Hepatocyte (in vitro differentiated cells): ENCODE results near the gene ADAM15. TPM values are rescaled to one million over a fixed set of nuclear protein-coding genes. Genes with fewer than 3 reads are reported as not detected.

Experiments
- DNase-seq: peaks from one replicate; pipeline ENCODE4 v3.0.0-alpha.2; 2016; ENCODE audit warnings: low spot score
- H2AFZ ChIP-seq: fragments of 200-600 bp; sonication (generic); 2 replicates; pipeline ENCODE4 v1.6.0; 2016; ENCODE audit warnings: antibody characterized with exemption, mild to moderate bottlenecking
- H3K27ac ChIP-seq: fragments of 200-600 bp; sonication (generic); 2 replicates; pipeline ENCODE4 v1.5.1; 2016; ENCODE audit warnings: mild to moderate bottlenecking
- H3K27me3 ChIP-seq: fragments of 200-600 bp; sonication (generic); 2 replicates; pipeline ENCODE4 v1.6.1; 2016
- H3K36me3 ChIP-seq: fragments of 200-600 bp; sonication (generic); replicated peaks from 2 replicates; pipeline ENCODE4 v1.5.1; 2016; ENCODE audit warnings: low read depth; ENCODE audit not compliant: insufficient read depth
- H3K4me1 ChIP-seq: fragments of 200-600 bp; sonication (generic); 2 replicates; pipeline ENCODE4 v1.5.1; 2016; ENCODE audit warnings: mild to moderate bottlenecking, moderate library complexity; ENCODE audit not compliant: insufficient read depth
- H3K4me2 ChIP-seq: fragments of 200-600 bp; sonication (generic); 2 replicates; pipeline ENCODE4 v1.6.0; 2016
- H3K4me3 ChIP-seq: fragments of 200-600 bp; sonication (generic); 2 replicates; pipeline ENCODE4 v1.5.1; 2016; ENCODE audit warnings: mild to moderate bottlenecking
- H3K79me2 ChIP-seq: fragments of 200-600 bp; sonication (generic); 2 replicates; pipeline ENCODE4 v1.6.0; 2017; ENCODE audit warnings: mild to moderate bottlenecking
- H3K9me2 ChIP-seq: fragments of 200-600 bp; sonication (generic); replicated peaks from 2 replicates; pipeline ENCODE4 v1.6.0; 2017; ENCODE audit warnings: mild to moderate bottlenecking; ENCODE audit not compliant: insufficient read depth
- H3K9me3 ChIP-seq: fragments of 200-600 bp; sonication (generic); 2 replicates; pipeline ENCODE4 v1.5.1; 2016; ENCODE audit warnings: low read depth, mild to moderate bottlenecking
- H4K20me1 ChIP-seq: fragments of 200-600 bp; sonication (generic); 2 replicates; pipeline ENCODE4 v1.6.0; 2016; ENCODE audit warnings: mild to moderate bottlenecking; ENCODE audit not compliant: insufficient read depth, poor library complexity, severe bottlenecking
- EZH2 ChIP-seq: fragments of 200-600 bp; sonication (generic); IDR thresholded peaks from 2 replicates; pipeline ENCODE4 v1.6.1; 2016; ENCODE audit warnings: antibody characterized with exemption, mild to moderate bottlenecking, borderline replicate concordance
- EZH2phosphoT487 ChIP-seq: fragments of 200-600 bp; sonication (generic); IDR thresholded peaks from one replicate; pipeline ENCODE4 v1.6.1; 2018; ENCODE audit warnings: antibody characterized with exemption, mild to moderate bottlenecking, low read depth, moderate library complexity; ENCODE audit not compliant: unreplicated experiment, severe bottlenecking
- WGBS: methylation state at CpG from one replicate; pipeline ENCODE4 v1.1.6; 2016; ENCODE audit warnings: low lambda C conversion rate; ENCODE audit errors: missing lambda C conversion rate; 5-methylcytosine and 5-hydroxymethylcytosine counted together
- polyA plus RNA-seq: library from polyadenylated mRNA; unstranded; fragments of >200 nt; fragmentation: Nextera tagmentation; extraction: Ambion mirVana; gene quantifications from 2 replicates; pipeline ENCODE4 v1.2.1, GENCODE V29; 2016
- total RNA-seq: library from RNA; depleted of rRNA; stranded (reverse); fragments of >200 nt; gene quantifications from 2 replicates; pipeline ENCODE4 v1.2.3, GENCODE V29; 2014
- TF ChIP-seq, protein P1 (sequence below): fragments of 200-600 bp; sonication (generic); IDR thresholded peaks from 2 replicates; pipeline ENCODE4 v1.5.1; 2016; ENCODE audit warnings: antibody characterized with exemption, mild to moderate bottlenecking; ENCODE audit not compliant: poor library complexity

ADAM15 gene
- total and polyA plus RNA-seq, 2 experiments from 2014 or later, result 55.7 to 108 TPM

DNA sequence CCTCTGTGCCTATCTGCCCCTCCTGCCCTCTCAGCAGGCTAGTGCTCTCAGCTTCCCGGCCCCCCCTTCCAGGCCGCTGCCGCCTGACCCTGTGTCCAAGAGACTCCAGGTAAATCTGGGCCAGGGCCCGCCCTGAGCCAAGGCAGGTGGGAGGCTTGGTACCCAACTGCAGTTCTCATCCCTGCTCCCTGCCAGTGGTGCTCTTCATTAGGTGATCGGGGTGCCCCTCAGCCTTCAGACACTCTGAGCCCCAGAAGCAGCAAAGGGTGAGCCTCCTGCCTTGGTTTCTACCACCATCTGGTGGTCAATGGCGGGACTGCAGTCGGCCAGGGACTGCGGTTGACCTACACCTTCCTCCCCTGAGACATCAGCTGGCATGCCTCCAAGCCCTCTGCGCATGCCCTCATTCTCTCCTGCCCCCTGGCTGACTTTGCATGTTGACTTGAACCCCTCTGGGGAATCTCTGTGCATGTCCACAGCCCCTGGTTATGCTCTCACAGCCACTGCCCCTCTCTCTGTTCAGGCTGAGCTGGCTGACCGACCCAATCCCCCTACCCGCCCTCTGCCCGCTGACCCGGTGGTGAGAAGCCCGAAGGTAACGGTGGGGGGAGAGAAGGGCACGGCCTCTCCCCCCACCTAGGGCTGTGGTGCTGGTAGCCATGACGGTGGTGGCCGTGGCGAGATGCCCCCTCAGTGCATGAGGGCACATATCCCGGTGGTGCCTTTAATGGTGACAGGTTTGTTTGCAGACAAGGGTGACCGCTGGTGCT is 10.4 kb downstream of the ADAM15 start:
- DNase-seq, result peak; percentile 92
- H3K4me1 ChIP-seq, result peaks cover 15% of the 10 kb centered on the region
- H3K27ac ChIP-seq, result no peak overlapping the region
- no peaks in the 10 kb centered on the region for H3K9me2 ChIP-seq
- TF ChIP-seq, protein P1, sequence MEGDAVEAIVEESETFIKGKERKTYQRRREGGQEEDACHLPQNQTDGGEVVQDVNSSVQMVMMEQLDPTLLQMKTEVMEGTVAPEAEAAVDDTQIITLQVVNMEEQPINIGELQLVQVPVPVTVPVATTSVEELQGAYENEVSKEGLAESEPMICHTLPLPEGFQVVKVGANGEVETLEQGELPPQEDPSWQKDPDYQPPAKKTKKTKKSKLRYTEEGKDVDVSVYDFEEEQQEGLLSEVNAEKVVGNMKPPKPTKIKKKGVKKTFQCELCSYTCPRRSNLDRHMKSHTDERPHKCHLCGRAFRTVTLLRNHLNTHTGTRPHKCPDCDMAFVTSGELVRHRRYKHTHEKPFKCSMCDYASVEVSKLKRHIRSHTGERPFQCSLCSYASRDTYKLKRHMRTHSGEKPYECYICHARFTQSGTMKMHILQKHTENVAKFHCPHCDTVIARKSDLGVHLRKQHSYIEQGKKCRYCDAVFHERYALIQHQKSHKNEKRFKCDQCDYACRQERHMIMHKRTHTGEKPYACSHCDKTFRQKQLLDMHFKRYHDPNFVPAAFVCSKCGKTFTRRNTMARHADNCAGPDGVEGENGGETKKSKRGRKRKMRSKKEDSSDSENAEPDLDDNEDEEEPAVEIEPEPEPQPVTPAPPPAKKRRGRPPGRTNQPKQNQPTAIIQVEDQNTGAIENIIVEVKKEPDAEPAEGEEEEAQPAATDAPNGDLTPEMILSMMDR, result peak; percentile 92
- TF ChIP-seq EZH2phosphoT487 (no peak), EZH2 (no peak)
- peak overlapping the region; percentile 93 for H3K4me2 ChIP-seq
- peaks cover 25% of the 10 kb centered on the region for H3K79me2 ChIP-seq
- 28% methylated on average over 20 of the region's 21 CpGs for WGBS
- H2AFZ ChIP-seq, result no peak overlapping the region
- H4K20me1 ChIP-seq, result peaks cover 3% of the 10 kb centered on the region
- no peaks in the 10 kb centered on the region for H3K27me3 ChIP-seq
- no peaks in the 10 kb centered on the region for H3K36me3 ChIP-seq
- no peaks in the 10 kb centered on the region for H3K9me3 ChIP-seq
- H3K4me3 ChIP-seq, result no peak overlapping the region

DNA sequence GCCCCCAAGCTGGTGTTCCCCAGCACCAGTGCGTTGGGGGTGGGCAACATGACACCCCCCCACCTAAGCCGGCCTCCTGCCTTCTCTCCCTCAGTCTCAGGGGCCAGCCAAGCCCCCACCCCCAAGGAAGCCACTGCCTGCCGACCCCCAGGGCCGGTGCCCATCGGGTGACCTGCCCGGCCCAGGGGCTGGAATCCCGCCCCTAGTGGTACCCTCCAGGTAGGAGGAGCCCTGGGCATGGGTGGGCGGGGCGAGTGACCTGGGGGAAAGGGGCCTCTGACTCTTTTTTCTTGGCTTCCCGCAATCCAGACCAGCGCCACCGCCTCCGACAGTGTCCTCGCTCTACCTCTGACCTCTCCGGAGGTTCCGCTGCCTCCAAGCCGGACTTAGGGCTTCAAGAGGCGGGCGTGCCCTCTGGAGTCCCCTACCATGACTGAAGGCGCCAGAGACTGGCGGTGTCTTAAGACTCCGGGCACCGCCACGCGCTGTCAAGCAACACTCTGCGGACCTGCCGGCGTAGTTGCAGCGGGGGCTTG is 11.1 kb downstream of the ADAM15 start:
- WGBS, result 2% methylated on average over 19 of the region's 29 CpGs
- H3K9me2 ChIP-seq, result no peaks in the 10 kb centered on the region
- H3K79me2 ChIP-seq, result peaks cover 28% of the 10 kb centered on the region
- H2AFZ ChIP-seq, result no peak overlapping the region
- H3K4me2 ChIP-seq, result peak overlapping the region; percentile 93
- peak; percentile 73 for DNase-seq
- H3K4me1 ChIP-seq, result peaks cover 15% of the 10 kb centered on the region
- H3K4me3 ChIP-seq, result peak overlapping the region; percentile 13
- no peak overlapping the region for H3K27ac ChIP-seq
- H3K27me3 ChIP-seq, result no peaks in the 10 kb centered on the region
- peaks cover 3% of the 10 kb centered on the region for H4K20me1 ChIP-seq
- no peaks in the 10 kb centered on the region for H3K9me3 ChIP-seq
- TF ChIP-seq, protein P1, result no peak
- no peak for TF ChIP-seq EZH2phosphoT487
- TF ChIP-seq EZH2, result no peak
- H3K36me3 ChIP-seq, result no peaks in the 10 kb centered on the region

DNA sequence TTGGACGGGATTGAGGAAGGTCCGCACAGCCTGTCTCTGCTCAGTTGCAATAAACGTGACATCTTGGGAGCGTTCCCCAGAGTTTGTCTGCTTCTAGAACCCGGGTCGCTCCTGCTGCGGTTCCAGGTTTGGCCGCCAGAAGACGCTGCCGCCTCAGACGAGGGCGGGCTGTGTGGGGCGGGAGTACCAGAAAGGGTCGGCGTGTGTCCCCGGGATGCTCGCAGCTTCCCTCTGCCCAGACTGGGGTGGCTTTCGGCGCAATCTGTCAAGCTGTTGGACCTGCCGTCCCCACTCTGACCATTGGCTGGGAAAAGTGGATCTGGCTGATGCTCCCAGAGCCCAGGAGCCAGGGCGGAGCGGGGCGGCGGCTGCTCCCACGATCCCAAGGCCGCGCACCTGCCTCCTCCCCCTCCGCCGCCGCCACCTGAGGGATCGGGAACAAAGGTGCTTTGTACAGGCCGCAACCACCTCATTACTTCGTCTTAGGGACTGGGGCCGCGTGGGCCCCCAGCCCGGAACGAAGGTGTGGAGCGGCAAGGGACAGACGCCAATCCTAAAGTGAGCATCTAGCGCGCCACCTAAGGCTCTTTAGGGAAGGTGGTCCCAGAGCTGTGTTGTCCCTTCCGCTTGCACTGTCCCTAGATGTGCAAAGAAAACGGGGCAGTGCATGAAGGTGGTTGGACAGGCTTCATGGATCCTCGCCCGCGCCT is 11.7 kb downstream of the ADAM15 start:
- TF ChIP-seq EZH2, result no peak
- TF ChIP-seq, protein P1, result peak; percentile 90
- Histone ChIP-seq H3K27me3 (no peaks in the 10 kb centered on the region), H3K4me2 (peak overlapping the region; percentile 93), H2AFZ (peak overlapping the region; percentile 45), H4K20me1 (peaks cover 3% of the 10 kb centered on the region), H3K4me3 (peak overlapping the region; percentile 77), H3K4me1 (peaks cover 15% of the 10 kb centered on the region), H3K9me2 (no peaks in the 10 kb centered on the region), H3K27ac (peak overlapping the region; percentile 97), H3K79me2 (peaks cover 28% of the 10 kb centered on the region), H3K36me3 (no peaks in the 10 kb centered on the region), H3K9me3 (no peaks in the 10 kb centered on the region)
- peak; percentile 83 for DNase-seq
- WGBS, result 1% methylated on average over 40 of the region's 46 CpGs
